Activated CD4-positive, alpha-beta T cell treated with anti-CD3 and anti-CD28 coated beads for 48 hours (primary cell): ENCODE measurements around the gene SLC2A1.

Experiments
- DNase-seq: peaks from one replicate; pipeline ENCODE4 v3.0.0-alpha.2; 2020

The SLC2A1 gene

DNA sequence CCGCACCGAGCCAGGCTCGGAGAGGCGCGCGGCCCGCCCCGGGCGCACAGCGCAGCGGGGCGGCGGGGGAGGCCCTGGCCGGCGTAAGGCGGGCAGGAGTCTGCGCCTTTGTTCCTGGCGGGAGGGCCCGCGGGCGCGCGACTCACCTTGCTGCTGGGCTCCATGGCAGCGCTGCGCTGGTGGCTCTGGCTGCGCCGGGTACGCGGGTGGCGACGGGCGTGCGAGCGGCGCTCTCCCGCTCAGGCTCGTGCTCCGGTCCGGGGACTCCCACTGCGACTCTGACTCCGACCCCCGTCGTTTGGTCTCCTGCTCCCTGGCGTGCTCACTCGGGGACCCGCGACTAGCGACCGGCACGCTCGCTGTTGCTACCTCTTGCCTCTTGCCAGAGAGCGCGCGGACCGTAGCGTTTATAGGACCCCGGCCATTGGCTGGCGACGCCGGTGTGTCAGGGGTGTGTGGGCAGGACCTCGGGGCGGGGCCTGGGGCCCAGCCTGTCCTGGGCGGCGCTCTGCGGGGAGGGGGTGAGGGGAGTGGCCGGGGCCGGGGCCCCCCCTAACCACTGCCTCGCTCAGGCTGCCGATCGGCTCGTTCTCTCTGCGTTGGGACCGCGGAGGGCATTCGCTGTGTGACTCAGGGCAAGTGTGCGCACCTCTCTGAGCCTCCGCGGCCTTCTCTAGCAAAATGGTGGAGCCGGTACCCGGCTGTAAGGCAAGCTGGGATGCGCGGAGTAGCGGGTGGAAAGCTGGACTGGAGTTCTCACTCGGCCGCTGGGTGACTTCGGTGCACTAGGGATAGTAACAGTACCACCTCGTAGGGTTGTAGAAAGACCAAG lies at the start of gene SLC2A1:
Gene SLC2A1, minus strand, starts transcription at position 381 of the 832 bp plus-strand sequence. Its CDS starts 217 bp downstream, at position 164.
- DNase-seq, result peak; percentile 97

DNA sequence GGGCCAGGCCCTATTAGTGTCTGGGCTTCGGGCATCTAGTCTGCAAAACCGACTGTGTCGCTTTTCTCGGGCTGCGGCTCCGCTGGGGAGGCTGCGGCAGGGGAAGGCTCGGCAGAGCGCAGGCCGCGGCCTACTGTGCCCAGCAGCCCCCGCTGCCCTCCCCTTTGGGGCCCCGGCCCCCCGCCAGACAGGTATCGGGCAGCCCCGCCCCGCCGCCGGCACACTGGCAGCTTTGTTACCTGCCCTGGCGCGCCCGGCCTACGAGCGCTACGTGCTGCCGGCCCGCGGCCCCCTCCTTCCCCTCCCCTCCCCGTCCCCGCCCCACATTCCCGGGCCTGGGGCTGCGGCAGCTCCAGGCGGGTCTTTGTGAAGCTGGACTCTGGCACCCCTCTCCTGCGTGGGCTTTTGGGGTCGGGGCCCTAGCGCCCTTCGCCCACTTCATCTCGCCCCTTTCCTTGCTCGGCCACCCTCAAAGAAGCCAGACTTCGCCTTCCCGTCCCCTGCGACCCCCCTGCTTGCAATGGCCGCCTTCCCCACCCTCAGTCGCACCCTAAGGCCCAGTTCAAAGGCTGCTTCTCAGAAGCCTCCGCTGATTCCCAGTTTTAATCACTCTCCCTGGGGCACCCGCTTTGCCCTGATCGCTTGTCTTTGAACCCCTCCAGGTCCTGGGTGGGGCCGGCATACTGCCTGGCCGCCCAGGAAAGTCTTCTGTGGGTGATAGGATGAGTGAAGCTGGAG lies 48.9 kb upstream of the SLC2A1 start:
- no peak for DNase-seq

DNA sequence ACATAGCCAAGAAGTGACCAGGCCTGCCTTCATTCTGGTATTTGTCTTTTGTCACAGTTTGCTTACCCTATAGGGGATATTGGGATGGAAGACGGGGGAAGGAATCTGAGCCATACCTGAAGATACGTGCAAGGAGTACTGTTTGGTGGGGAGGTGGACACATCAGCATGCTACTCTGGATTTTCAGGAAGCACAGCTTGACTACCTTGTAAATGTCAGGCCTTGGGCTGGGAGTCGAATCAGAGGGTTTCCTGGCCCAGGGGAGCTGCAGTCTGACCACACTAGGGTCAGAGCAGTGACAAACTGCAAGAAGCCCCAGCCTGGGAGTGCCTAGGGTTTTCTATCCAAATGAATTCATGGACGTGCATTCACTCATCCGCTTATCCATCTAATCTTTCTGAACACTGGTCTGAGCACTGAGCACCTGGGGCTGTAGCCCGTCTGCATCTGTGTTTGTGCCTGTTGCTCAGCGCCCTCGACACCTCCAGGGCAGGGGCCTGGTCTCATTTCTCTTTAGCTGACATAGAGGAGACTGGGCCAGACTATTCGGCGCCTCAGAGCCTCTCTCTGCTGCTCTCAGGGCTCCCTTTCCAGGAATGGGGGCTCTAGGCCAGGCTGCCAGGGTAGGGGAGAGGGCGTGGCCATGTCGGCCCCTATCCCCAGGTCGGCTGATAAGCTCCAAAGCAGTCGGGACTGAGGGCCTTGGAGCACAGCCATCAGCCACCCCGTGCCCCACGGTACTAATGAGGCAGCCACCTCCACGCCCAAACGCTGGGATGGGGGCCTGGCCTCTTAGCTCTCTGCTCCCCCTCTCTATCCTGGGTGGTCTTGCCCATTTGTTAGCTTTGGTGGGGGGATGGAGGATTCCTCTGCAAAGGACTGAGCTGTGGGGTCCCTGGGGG lies 47.0 kb upstream of the SLC2A1 start:
- DNase-seq, result no peak

DNA sequence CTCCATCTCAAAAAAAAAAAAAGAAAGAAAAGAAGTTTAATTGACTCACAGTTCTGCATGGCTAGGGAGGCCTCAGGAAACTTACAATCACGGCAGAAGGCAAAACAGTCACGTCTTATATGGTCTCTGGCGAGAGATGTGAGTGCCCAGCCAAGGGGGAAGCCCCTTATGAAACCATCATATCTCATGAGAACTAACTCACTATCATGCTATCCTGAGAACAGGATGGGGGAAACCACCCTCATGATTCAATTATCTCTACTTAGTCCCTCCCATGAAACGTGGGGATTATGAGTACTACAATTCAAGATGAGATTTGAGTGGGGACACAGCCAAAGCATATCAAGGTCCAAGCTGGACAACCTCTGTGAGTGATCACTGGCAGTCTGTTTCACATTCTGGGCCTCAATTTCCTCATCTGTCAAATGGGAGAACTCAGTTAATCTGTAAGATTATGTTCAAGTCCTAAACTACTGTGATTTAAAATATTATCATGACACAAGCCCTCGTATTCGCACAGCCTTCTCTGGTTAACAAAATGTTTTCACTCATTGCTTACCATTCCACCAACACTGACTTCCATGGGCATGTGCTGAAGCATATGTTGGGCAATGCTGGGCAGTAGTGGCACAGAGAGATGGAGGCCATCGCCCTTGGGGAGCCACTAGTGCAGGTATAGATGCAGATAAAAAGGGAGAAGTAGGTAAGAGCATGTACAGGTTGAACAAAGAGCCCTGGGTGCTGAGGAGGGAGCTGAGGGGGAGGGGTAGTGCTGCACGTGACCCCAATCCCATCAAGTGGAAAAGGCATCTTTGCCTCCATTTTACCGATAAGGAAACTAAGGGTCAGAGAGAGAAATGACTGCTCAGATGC lies 46.2 kb upstream of the SLC2A1 start:
- DNase-seq, result peak; percentile 4

DNA sequence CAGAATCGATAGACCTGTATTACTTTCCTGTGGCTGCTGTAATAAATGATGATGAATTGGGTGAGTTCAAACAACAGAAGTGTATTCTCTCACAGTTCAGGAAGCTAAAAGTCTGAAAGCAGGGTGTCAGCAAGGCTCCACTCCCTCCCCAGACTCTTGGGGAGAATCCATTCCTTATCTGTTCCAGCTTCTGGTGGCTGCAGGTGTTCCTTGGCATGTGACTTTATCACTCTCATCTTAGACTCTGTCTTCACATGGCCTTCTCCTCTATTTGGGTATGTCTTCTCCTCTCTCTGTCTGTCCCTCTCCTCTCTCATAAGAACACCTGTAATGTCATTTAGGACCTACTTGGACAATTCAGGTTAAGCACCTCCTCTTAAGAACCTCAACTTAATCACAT lies 44.1 kb upstream of the SLC2A1 start:
- no peak for DNase-seq

DNA sequence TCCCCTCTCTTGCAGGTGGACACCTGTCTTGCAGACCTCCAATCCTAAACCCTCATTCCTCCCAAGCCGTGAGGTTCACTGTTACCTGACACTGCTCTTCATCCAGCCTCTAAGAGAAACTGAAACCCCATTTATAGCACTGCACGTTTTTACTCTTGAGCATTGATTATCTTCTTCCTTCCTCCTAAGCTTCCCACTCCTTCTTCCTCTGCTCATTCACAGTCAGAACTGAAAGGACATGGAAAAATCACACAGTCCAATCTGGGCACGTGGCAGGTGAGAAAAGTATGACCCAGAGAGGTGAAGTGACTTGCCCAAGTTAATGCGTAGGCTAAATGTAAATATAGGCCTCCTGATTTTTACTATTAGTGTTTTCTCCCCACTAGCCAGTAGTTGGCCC lies 43.4 kb upstream of the SLC2A1 start:
- no peak for DNase-seq

DNA sequence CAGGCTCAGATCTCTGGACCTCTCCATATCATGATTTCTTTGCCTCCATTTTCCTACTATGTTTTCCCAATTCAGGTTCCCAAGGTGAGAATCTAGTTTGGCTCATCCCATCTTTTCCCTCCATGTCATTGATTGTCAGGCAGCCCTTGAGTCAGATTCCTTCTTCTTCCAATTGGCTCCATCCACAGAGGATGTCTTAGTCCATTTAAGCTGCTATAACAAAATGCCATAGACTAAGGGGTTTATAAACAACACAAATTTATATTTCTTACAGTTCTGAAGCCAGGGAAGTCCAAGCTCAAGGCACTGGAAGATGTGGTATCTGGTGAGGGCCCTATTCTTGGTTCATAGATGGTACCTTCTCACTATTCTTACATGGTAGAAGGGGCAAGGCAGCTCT lies 42.8 kb upstream of the SLC2A1 start:
- no peak for DNase-seq

DNA sequence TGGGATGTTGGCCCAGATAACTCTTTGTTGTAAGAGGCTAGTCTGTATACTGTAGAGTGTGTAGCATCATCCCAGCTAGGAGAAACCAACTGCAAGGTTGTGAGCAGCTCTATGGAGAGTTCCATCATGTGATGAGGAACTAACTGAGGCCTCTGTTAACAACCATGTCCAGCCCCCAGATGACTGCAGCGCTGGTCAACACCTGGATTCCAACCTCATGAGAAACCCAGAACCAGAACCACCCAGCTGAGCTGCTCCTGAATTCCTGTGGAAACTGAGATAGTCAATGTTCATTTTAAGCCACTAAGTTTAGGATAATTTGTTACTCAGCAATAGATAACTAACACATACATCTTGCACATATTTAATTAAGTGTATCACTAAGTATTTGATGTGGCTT lies 41.6 kb upstream of the SLC2A1 start:
- DNase-seq, result no peak

DNA sequence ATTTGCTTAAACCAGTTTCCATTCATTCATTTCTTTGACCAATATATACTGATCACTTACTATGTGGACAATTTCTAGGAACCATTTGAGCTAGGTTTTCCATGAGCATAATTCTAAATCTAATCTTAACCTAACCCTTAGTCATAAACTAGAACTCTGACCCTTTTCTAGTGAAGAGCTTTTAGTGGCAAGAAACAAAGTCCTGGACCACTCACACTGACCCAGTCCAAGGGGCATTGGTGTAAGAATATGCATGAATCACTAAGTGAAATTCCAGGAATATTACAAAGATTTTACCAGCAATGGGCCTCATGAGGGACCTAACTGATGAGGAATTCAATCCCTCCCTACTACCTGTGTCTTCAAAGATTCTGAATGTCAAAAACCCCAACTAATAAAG lies 40.6 kb upstream of the SLC2A1 start:
- no peak for DNase-seq

DNA sequence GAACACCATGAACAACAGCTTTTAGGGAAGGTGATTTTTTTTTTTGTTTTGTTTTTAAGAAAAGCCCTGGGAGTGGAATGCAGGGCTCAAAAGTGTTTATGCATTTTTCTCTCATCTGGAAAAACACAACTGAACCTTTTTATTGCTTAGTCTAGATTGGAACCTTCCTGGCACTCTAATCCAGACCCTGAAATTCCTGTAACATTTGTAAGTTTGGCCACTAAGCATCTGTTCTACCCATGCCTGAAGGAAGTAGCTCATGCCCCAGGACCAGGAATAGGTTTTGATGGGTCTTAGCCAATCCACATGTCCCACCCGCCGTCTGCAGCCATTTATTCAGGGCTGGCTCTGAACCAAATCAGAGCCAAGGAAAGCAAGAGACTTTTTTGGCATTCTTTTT lies 39.7 kb upstream of the SLC2A1 start:
- DNase-seq, result no peak

DNA sequence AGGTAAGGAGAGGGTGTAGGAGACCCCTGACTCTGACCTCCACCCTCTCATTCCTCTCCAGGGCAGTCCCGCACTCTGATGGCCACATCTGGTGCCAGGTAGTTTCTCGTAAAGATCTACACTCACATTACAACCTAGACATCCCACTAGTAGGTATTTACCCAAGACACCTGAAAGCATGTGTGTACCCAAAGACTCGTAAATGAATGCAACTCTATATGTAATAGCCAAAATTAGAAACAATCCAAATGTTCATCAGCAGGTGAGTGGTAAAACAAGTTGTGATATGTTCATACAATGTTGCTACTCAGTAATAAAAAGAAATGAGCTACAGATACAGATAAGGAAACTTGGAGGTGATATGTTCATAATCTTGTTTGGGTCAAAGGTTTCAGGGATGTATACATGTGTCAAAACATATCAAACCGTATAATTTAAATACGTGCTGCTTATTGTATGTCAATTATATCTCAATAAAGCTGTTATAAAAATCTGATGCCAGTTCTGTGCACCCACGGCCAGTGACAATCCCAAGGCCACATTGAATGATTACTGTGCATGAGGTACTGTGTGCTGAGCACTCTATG lies 37.8 kb upstream of the SLC2A1 start:
- no peak for DNase-seq

DNA sequence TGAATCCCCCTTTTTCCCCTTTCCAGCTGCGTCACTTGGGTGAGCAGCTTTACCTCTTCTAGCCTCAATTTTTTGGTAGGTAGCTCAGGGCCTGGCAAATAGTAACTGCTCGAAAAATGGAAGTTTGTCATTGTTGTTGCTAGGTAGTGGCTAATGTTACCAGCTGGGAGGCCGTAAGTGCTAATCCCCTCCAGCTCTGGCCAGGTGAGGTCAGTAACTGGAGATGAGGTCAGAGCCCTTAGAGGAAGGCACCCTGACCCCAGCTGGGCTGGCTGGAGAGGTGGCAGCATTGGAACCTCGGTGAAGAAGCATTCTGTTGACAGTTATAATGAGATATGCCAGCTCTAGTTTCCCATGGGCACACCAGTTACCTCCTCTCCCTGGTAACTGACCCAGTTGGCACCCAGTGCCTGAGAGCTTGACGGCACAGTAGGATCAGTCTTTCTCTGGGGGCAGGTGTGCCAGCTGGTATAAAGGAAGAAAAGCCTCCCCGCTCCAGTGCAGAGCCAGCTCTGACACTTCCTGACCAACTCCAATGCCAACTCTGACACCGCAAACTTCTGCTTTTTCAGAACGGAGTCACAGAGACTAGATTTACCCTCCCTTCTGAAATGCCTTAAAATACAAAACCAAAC lies 35.0 kb upstream of the SLC2A1 start:
- no peak for DNase-seq

DNA sequence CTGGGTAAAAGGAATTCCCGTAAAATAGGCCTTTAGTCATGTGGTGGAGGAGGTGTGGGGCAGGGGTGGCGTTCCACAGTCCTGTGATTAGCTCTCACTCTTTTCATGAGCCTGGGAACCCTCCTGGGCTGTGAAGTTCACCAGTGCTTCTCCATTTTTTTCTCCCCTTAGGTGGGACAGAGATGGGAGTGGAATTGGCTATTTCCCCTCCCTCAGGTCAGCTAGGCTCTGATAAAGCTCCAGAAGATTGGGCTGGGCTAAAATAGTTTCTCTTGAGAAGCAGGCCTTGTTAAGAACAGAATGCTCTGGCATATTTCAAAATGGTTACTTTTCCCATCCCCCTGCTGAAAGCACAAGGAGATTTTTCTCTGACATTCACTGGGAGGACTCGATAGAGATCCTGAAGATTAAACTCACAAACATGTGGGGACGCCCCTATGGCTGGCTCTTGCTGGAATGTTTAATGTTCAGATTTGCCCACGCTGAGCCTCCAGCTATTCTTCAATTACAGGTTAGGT lies 33.4 kb upstream of the SLC2A1 start:
- no peak for DNase-seq

DNA sequence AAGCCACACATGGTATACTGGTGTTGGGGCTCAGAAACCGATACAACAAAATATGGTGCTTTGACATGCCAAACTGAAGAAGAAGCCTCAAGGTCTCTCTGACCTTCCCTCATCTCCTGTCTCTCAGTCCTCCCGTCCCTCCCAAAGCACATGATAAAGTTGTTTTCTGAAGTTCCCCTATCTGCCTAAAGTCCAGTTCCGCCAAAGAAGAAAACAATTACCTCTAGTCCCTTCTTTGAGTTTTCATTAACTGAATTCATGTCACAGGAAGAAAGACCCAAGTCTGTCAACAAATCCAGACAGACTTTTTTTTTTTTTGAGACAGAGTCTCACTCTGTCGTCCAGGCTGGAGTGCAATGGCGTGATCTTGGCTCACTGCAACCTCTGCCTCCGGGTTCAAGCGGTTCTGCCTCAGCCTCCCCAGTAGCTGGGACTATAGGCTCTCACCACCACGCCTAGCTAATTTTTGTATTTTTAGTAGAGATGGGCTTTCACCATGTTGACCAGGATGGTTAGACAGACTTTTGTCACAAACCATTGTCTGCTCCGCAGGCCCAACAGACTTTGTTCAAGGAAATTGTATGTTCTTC lies 32.2 kb upstream of the SLC2A1 start:
- no peak for DNase-seq

DNA sequence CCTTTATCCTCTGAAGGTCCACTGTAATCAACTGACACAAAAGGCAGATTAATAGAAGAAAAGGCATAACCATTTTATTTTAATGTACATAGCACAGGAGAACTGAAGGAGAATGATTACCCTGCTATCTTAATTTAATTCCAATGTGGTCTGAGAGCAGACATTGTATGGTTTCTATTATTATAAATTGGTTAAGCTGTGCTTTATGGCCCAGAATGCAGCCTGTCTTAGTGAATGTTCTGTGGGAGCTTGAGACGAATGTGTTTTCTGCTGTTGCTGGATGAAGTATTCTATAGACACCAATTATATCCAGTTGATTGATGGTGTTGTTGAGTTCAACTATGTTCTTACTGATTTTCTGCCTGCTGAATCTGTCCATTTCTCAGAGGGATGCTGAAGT lies 25.0 kb upstream of the SLC2A1 start:
- no peak for DNase-seq

DNA sequence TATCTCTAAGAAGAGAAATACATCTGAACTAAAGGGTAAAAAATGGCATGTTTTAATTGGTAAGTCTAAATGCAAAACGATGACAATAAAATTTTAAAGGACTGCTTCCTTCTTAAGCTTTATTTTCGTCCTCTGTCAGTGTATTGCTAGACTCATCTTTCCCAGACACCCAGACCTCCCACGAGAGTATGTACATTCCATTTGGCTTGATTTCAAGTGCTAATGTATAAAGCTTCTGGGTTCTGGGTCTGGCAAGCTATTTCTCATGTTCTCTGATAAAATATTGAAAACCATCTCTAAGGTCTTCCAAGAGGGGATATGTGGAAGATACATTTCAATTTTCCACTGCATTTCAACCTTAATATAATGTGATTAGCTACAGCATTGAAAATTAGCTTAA lies 24.6 kb upstream of the SLC2A1 start:
- no peak for DNase-seq

DNA sequence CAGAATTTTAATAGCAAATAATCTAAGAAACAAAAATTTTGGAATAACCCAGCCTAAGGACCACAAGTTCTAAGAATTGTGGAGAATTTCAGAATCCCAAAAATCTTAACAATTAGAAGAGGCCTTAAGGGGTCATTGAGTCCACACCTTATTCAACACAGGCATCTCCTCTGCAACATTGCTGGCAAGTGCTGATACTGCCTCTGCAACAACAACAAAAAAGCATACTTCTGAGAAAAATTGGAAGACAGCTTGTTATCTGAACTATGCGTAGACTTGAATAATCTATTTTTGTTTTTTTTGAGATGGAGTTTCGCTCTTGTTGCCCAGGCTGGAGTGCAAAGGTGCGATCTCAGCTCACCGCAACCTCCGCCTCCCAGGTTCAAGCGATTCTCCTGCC lies 24.0 kb upstream of the SLC2A1 start:
- no peak for DNase-seq

DNA sequence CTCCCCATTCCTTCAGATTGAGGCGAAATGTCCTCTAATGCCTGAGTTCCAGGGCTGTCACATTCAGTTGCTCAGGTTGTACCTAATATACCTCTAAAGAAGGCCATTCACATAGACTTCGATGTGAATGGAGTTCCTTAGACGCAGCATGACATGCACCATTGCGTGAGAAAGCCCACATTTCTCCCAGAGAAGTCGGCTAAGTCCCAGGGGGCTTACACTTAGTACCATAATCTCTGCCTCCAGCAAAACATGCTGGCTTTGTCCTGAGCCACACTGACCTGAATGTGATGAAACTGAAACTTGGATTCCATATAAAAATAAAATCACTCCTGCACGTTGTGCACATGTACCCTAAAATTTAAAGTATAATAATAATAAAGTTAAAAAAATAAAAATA lies 23.2 kb upstream of the SLC2A1 start:
- no peak for DNase-seq

DNA sequence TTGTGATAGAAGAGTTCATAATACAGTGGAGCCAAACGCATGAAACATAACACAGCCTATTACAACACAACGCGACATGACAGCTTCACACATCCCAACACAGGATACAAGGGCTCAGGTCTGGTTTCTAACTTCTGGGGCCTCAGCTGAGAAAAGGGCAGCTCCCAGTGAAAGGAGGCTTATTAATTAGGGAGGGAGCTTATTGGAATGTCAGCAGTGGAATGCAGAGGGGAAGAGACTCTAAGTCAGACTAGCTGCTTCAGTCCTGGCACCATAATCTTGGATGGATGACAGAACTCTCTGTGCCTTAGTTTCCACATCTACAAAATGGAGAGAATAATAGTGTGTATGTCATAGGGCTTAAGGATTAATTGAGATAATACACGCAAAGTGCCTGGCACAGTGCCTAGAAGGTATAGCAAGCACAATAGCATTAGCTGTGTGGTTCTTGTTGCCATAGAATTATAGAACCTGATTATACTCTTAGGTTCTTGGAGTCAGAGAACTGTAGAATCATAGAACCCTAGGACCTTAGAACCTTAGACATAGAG lies 22.7 kb upstream of the SLC2A1 start:
- DNase-seq, result no peak
